HG03066 (cell line): ENCODE results near the gene CHST11.

ENCODE experiments used
- ATAC-seq: cut with Tn5 transposase; IDR thresholded peaks from one replicate; pipeline ENCODE4 v1.9.1; 2021; ENCODE audit warnings: low read depth; ENCODE audit not compliant: unreplicated experiment

The CHST11 gene

GRCh38 chr12:104764225-104765091, 307.7 kb downstream of the CHST11 start:
- no peak for ATAC-seq

- ATAC-seq, result no peak
Observed at GRCh38 chr12:104767261-104767660, 310.5 kb downstream of the CHST11 start.

GRCh38 chr12:104768033-104768432, 311.3 kb downstream of the CHST11 start:
- ATAC-seq, result no peak

GRCh38 chr12:104769144-104769561, 312.4 kb downstream of the CHST11 start:
- no peak for ATAC-seq

- ATAC-seq, result no peak
Observed at GRCh38 chr12:104772336-104772735, 315.6 kb downstream of the CHST11 start.

GRCh38 chr12:104775731-104776231, 319.0 kb downstream of the CHST11 start:
- ATAC-seq, result no peak

GRCh38 chr12:104779134-104779533, 322.4 kb downstream of the CHST11 start:
- ATAC-seq, result no peak

GRCh38 chr12:104782296-104782695, 325.5 kb downstream of the CHST11 start:
- no peak for ATAC-seq

- no peak for ATAC-seq
Observed at GRCh38 chr12:104784592-104784991, 327.8 kb downstream of the CHST11 start.

- ATAC-seq, result no peak
Observed at GRCh38 chr12:104785886-104786285, 329.1 kb downstream of the CHST11 start.

GRCh38 chr12:104786352-104786751, 329.6 kb downstream of the CHST11 start:
- ATAC-seq, result no peak

GRCh38 chr12:104788840-104789271, 332.1 kb downstream of the CHST11 start:
- no peak for ATAC-seq

- ATAC-seq, result peak; percentile 70
Observed at GRCh38 chr12:104790296-104791125, 333.8 kb downstream of the CHST11 start.

- no peak for ATAC-seq
Observed at GRCh38 chr12:104792570-104792969, 335.8 kb downstream of the CHST11 start.

- no peak for ATAC-seq
Observed at GRCh38 chr12:104793285-104793684, 336.5 kb downstream of the CHST11 start.

GRCh38 chr12:104793968-104794367, 337.2 kb downstream of the CHST11 start:
- ATAC-seq, result no peak

- no peak for ATAC-seq
Observed at GRCh38 chr12:104796475-104796862, 339.7 kb downstream of the CHST11 start.

- ATAC-seq, result no peak
Observed at GRCh38 chr12:104799458-104799857, 342.7 kb downstream of the CHST11 start.

- ATAC-seq, result no peak
Observed at GRCh38 chr12:104801005-104801404, 344.3 kb downstream of the CHST11 start.

- no peak for ATAC-seq
Observed at GRCh38 chr12:104801427-104801826, 344.7 kb downstream of the CHST11 start.

- no peak for ATAC-seq
Observed at GRCh38 chr12:104802208-104802607, 345.5 kb downstream of the CHST11 start.
